K562 treated with DMSO at 1 percent for 48 hours (cell line): ENCODE data around the gene IGF1. TPM values are rescaled to one million over a fixed set of nuclear protein-coding genes. Genes with fewer than 3 reads are reported as not detected.

ENCODE experiments used
- total RNA-seq: library from RNA; unstranded; fragments of 300-600 nt; gene quantifications from 2 replicates; pipeline ENCODE4 v1.2.3, GENCODE V29; 2022; ENCODE audit warnings: low replicate concordance; ENCODE audit errors: extremely low read depth

The IGF1 gene
- not detected in 2 replicates for total RNA-seq

DNA sequence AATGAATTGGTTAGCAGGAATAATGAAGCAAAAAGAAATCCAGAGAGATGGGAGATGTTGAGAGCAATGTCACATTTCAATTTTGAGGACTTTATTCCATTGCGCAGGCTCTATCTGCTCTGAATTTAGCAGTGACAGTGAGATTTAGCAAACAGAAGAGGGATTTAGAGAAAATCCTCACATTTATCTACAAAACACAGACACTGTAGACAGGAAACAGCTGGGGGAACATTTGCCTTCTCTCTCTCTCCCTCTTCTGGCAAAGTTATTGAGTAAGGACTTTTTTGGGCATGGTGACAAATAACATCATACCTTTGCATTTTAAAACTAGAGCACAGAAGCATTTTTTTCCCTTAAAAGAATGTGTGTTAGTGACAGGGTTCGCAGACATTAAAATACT, at the start of gene IGF1:
Gene IGF1 (minus strand): TSS at position 158 of the 400 bp plus-strand sequence. CDS start 182 bp downstream, outside the sequence.

